B cell (primary cell): ENCODE results near the gene F8A1. TPM values are rescaled to one million over a fixed set of nuclear protein-coding genes. Genes with fewer than 3 reads are reported as not detected.

ENCODE experiments used
- polyA plus RNA-seq: library from polyadenylated mRNA; depleted of rRNA; stranded (reverse); fragments of >200 nt; gene quantifications from 2 replicates; pipeline ENCODE4 v1.2.3, GENCODE V29; 2012
- small RNA-seq: library from RNA; depleted of rRNA; stranded (forward); fragments of <200 nt; gene quantifications from one replicate; pipeline ENCODE3, GENCODE V24; 2012; ENCODE audit warnings: low replicate concordance, low read depth; ENCODE audit not compliant: insufficient read length
- total RNA-seq, 2 donors: library from RNA; stranded (reverse); fragments of 120-200 nt in 1 of 2; gene quantifications; 1 replicate in 1 of 2; 2 replicates in 1 of 2; pipeline versions ENCODE4 v1.2.3 to v1.2.4, GENCODE V29; 2013 to 2022

Gene F8A1
- total and polyA plus RNA-seq, 2 donors (not counting 1 experiment from before 2014, with no cell fraction given) = 8.6 to 35.8 TPM

Small RNAs within 50 kb of the gene (small RNA-seq; reads per million reads assigned to genes)
- not detected for gene MIR1184-1

Other genes starting within 250 kb of the F8A1 start
- gene CTAG2, start 232.8 kb upstream of the F8A1 start, total RNA-seq = not detected in 2 replicates
- not detected in 2 replicates for gene CTAG2, start 232.8 kb upstream of the F8A1 start, polyA plus RNA-seq
- 16.5 and 17.2 TPM in 2 replicates for gene GAB3, start 135.3 kb upstream of the F8A1 start, total RNA-seq
- 13.2 and 15.5 TPM in 2 replicates for gene GAB3, start 135.3 kb upstream of the F8A1 start, polyA plus RNA-seq
- 73.5 and 84.2 TPM in 2 replicates for gene DKC1, start 123.5 kb upstream of the F8A1 start, total RNA-seq
- 18.8 and 42.7 TPM in 2 replicates for gene DKC1, start 123.5 kb upstream of the F8A1 start, polyA plus RNA-seq
- gene MPP1, start 80.9 kb upstream of the F8A1 start, total RNA-seq = 7.2 and 7.7 TPM in 2 replicates
- 5.0 and 7.4 TPM in 2 replicates for gene MPP1, start 80.9 kb upstream of the F8A1 start, polyA plus RNA-seq
- not detected in 2 replicates for gene SMIM9, start 51.7 kb upstream of the F8A1 start, total RNA-seq
- not detected in 2 replicates for gene SMIM9, start 51.7 kb upstream of the F8A1 start, polyA plus RNA-seq
- 1.4 and 2.9 TPM in 2 replicates for gene F8, start 136.4 kb downstream of the F8A1 start, total RNA-seq
- gene F8, start 136.4 kb downstream of the F8A1 start, polyA plus RNA-seq = 0.69 and 0.86 TPM in 2 replicates
- 42.3 and 46.5 TPM in 2 replicates for gene FUNDC2, start 140.5 kb downstream of the F8A1 start, total RNA-seq
- gene FUNDC2, start 140.5 kb downstream of the F8A1 start, polyA plus RNA-seq = 28.8 and 32.3 TPM in 2 replicates
- gene CMC4, start 184.8 kb downstream of the F8A1 start, total RNA-seq = 4.4 and 6.0 TPM in 2 replicates
- 8.3 and 10.1 TPM in 2 replicates for gene CMC4, start 184.8 kb downstream of the F8A1 start, polyA plus RNA-seq
- gene MTCP1, start 184.8 kb downstream of the F8A1 start, total RNA-seq = 13.4 and 20.3 TPM in 2 replicates
- gene MTCP1, start 184.8 kb downstream of the F8A1 start, polyA plus RNA-seq = 2.6 and 2.9 TPM in 2 replicates
- gene BRCC3, start 185.2 kb downstream of the F8A1 start, total RNA-seq = 14.3 and 16.9 TPM in 2 replicates
- 7.3 and 9.8 TPM in 2 replicates for gene BRCC3, start 185.2 kb downstream of the F8A1 start, polyA plus RNA-seq